ENCODE measurements around the gene HPCAL1.

HPCAL1 gene

GRCh38 chr2:10308866-10309265 is 6.2 kb downstream of the HPCAL1 start:
- no peaks in the 10 kb centered on the region for H3K9me3 ChIP-seq (ENCODE audit: control insufficient read depth, insufficient read depth, low read length)
- peaks cover under 1% of the 10 kb centered on the region; the same call in 1 of the 2 replicates for H3F3A ChIP-seq (ENCODE audit: control insufficient read depth, insufficient read depth)
- H3K4me2 ChIP-seq (ENCODE audit: low read length): no peak overlapping the region
- peaks cover 11% of the 10 kb centered on the region for H3K4me1 ChIP-seq (ENCODE audit: control insufficient read depth, low read length)
- peaks cover 35% of the 10 kb centered on the region for H3K27me3 ChIP-seq (ENCODE audit: control insufficient read depth, low read length)
- TF ChIP-seq CTCF (IDR thresholded peaks at IDR 0.05; ENCODE audit: low read depth, low read length, poor library complexity, severe bottlenecking): no peak
- TF ChIP-seq EZH2phosphoT487 (IDR thresholded peaks at IDR 0.05; ENCODE audit: borderline replicate concordance, low read length): no peak
- no peak overlapping the region for H3K27ac ChIP-seq (ENCODE audit: low read depth, low read length)
- H3K4me3 ChIP-seq (ENCODE audit: low read length): no peak overlapping the region
- H3K9me2 ChIP-seq (replicated peaks; ENCODE audit: control insufficient read depth, low read length): no peaks in the 10 kb centered on the region
- peaks cover 36% of the 10 kb centered on the region for H3K79me2 ChIP-seq (ENCODE audit: control insufficient read depth, low read length)
- peaks cover 19% of the 10 kb centered on the region for H4K20me1 ChIP-seq (ENCODE audit: control insufficient read depth, insufficient read depth, low read depth, low read length)
- no peaks in the 10 kb centered on the region for H3K36me3 ChIP-seq (ENCODE audit: control insufficient read depth, low read length)

GRCh38 chr2:10309286-10309685 is 6.6 kb downstream of the HPCAL1 start:
- H3K27ac ChIP-seq (ENCODE audit: low read depth, low read length): no peak overlapping the region
- no peaks in the 10 kb centered on the region for H3K9me3 ChIP-seq (ENCODE audit: control insufficient read depth, insufficient read depth, low read length)
- H3K4me2 ChIP-seq (ENCODE audit: low read length): no peak overlapping the region
- no peak for TF ChIP-seq CTCF (IDR thresholded peaks at IDR 0.05; ENCODE audit: low read depth, low read length, poor library complexity, severe bottlenecking)
- no peak for TF ChIP-seq EZH2phosphoT487 (IDR thresholded peaks at IDR 0.05; ENCODE audit: borderline replicate concordance, low read length)
- H3K4me1 ChIP-seq (ENCODE audit: control insufficient read depth, low read length): peaks cover 7% of the 10 kb centered on the region
- H3K79me2 ChIP-seq (ENCODE audit: control insufficient read depth, low read length): peaks cover 32% of the 10 kb centered on the region
- H3K27me3 ChIP-seq (ENCODE audit: control insufficient read depth, low read length): peaks cover 31% of the 10 kb centered on the region
- H3K9me2 ChIP-seq (replicated peaks; ENCODE audit: control insufficient read depth, low read length): no peaks in the 10 kb centered on the region
- no peaks in the 10 kb centered on the region for H3K36me3 ChIP-seq (ENCODE audit: control insufficient read depth, low read length)
- no peaks in the 10 kb centered on the region; the same call in 1 of the 2 replicates for H3F3A ChIP-seq (ENCODE audit: control insufficient read depth, insufficient read depth)
- H4K20me1 ChIP-seq (ENCODE audit: control insufficient read depth, insufficient read depth, low read depth, low read length): peaks cover 19% of the 10 kb centered on the region
- no peak overlapping the region for H3K4me3 ChIP-seq (ENCODE audit: low read length)

- Histone ChIP-seq H4K20me1 (ENCODE audit: control insufficient read depth, insufficient read depth, low read depth, low read length) (peaks cover 16% of the 10 kb centered on the region), H3K79me2 (ENCODE audit: control insufficient read depth, low read length) (peaks cover 29% of the 10 kb centered on the region)
- no peak for TF ChIP-seq CTCF (IDR thresholded peaks at IDR 0.05; ENCODE audit: low read depth, low read length, poor library complexity, severe bottlenecking)
- TF ChIP-seq EZH2phosphoT487 (IDR thresholded peaks at IDR 0.05; ENCODE audit: borderline replicate concordance, low read length): no peak
Measured at GRCh38 chr2:10310309-10310888, 7.7 kb downstream of the HPCAL1 start.

More at GRCh38 chr2:10310309-10310888, 7.7 kb downstream of the HPCAL1 start:
- Histone ChIP-seq H3K27ac (ENCODE audit: low read depth, low read length) (no peak overlapping the region), H3K27me3 (ENCODE audit: control insufficient read depth, low read length) (peaks cover 20% of the 10 kb centered on the region), H3K9me3 (ENCODE audit: control insufficient read depth, insufficient read depth, low read length) (no peaks in the 10 kb centered on the region), H3F3A (ENCODE audit: control insufficient read depth, insufficient read depth) (no peaks in the 10 kb centered on the region), H3K9me2 (replicated peaks; ENCODE audit: control insufficient read depth, low read length) (no peaks in the 10 kb centered on the region), H3K36me3 (ENCODE audit: control insufficient read depth, low read length) (no peaks in the 10 kb centered on the region), H3K4me3 (ENCODE audit: low read length) (no peak overlapping the region), H3K4me1 (ENCODE audit: control insufficient read depth, low read length) (peaks cover 3% of the 10 kb centered on the region), H3K4me2 (ENCODE audit: low read length) (no peak overlapping the region)
